NCI-H510A (cell line): Measurements from ENCODE around the gene LRP5.
A peak's percentile ranks its signal among the peaks of the same experiment; 100 is the strongest.
"Not testable (repeated sequence)": the region's sequence is repeated elsewhere in the genome, so short reads cannot be mapped to it uniquely, and the experiment has no call there.

Source experiments
- DNase-seq: peaks from one replicate; lab custom pipeline; 2025; lab: John Stamatoyannopoulos, UW

Gene LRP5

GRCh38 chr11:68423481-68423880 is 111.1 kb downstream of the LRP5 start:
- DNase-seq: no peak

DNA sequence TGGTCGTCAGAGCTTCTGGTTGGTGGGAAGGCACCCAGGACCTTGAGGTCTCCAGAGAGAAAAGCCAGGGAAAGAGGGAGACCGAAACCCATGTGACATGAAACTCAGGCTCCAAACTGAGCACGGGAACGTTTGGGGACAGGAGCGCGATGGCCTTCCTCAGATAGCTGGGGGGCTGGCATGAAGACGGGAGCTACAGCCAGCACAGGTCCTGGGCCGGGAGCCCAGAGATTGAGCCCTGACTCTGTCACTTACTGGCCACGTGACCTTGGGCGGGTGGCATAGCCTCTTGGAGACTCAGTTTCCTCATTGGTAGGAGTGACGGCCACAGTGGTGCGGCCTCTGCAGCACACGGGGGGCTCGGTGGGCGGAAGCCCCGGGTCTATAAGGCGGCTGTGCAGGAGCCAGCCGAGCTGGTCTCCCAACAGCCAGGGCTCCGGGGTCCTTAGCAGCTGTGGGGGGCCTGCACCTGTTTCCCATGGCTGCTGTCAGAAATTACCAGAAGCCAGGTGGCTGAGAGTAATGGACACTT is 111.8 kb downstream of the LRP5 start:
- DNase-seq: no peak

DNA sequence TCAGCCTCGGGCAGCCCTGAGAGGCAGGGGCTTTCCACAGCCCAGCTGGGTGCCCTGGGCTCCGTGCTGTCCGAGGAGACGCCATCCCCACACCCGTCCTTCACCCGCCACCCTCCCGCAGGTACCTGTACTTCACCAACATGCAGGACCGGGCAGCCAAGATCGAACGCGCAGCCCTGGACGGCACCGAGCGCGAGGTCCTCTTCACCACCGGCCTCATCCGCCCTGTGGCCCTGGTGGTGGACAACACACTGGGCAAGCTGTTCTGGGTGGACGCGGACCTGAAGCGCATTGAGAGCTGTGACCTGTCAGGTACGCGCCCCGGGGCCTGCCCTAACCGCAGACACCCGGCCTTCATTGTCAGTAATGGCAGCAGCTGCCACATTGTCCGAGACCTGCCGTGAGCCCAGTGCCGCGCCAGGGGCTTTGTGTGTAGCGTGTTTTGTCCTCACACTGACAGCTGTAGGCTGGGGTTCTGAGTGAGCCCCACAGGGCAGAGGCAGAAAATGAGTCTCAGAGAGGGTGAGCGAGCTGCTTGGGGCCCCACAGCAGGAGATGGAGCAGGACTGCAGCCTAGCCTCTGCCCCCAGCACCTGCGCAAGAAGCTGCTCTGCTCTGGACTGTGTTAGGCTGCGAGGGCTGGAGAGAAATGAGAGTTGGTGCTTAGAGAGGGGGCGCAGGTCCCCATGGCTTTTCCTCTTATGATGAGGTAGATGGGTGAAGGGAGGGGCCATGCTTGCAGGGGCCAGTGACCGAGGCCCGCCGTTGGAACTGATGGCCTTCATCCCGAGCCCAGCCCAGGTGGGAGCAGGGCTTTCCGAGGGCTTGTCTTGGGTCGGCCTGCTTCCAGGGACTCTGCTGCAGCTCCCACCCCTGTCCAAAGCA is 112.8 kb downstream of the LRP5 start:
- DNase-seq: no peak

DNA sequence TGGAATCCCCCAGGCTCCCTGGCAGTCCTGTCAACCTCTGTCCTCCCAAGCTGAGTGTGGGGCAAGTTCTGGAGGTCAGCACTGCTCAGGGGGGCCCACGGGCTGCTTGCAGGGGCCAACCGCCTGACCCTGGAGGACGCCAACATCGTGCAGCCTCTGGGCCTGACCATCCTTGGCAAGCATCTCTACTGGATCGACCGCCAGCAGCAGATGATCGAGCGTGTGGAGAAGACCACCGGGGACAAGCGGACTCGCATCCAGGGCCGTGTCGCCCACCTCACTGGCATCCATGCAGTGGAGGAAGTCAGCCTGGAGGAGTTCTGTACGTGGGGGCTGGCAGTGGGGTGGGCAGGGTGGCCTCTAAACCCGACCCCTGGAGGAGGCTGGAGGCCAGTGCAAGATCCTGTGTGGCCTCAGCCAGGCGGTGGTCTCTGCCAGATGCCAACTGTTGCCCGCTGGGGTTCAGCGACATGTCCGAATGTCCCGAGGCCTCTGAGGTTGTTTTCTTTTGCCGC is 113.5 kb downstream of the LRP5 start:
- no peak for DNase-seq

GRCh38 chr11:68429661-68430060 is 117.3 kb downstream of the LRP5 start:
- DNase-seq: no peak

GRCh38 chr11:68430384-68430783 is 118.0 kb downstream of the LRP5 start:
- no peak for DNase-seq

- peak; percentile 57 for DNase-seq
Measured at GRCh38 chr11:68430801-68431200, 118.4 kb downstream of the LRP5 start.

DNA sequence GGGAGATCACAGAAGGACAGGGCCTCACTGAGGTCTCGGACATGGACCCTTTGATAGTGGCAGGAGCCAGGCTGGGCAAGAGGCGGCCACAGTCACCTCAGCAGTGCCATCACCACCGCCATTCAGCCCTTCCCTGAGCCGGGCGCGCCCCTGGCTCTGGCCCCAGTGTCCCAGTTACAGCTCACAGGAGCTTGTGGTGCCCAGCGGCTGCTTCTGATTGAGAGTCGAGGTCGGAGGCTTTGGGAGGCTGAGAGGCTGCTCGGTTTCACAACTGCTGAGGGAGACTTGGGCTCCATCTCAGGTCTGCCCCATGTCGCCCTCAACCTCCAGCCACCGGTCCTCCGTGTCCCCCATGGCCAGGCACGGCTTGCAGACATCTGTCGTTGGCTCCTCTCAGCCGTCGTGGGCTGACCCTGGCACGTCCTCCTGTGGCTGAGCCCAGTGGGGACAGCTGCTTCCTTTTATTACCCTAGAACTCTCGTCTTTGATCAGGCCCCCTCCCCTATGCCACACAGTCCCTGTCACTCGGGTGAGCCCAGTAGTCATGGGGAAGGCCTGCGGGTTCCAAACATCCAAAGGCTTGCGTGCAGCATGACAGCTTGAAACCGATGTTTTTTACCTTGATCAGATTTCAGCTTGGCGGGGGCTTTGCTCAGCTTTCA is 119.7 kb downstream of the LRP5 start:
- DNase-seq: no peak

DNA sequence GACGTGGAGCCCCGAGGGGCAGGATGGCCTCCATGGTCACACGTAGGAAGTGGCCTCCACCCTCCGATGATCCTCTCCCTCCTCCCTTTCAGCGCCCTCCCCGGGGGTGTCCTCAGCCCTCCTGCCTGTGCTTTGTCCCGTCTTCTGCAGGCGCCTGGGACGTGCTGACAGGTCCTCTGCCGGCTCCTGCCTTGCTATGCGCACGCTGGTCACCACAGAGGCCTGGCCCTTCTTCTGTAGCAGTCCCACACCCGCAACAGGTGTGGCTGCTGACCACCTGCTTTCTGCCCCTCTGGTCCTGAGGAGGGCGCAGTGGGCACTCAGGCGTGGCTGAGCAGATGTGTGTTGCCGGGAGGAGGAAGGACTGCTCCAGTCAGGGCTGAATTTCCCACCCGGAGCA is 120.5 kb downstream of the LRP5 start:
- no peak for DNase-seq

- no peak for DNase-seq
Measured at GRCh38 chr11:68433541-68433940, 121.2 kb downstream of the LRP5 start.

GRCh38 chr11:68434159-68434558 is 121.8 kb downstream of the LRP5 start:
- not testable (repeated sequence) for DNase-seq

DNA sequence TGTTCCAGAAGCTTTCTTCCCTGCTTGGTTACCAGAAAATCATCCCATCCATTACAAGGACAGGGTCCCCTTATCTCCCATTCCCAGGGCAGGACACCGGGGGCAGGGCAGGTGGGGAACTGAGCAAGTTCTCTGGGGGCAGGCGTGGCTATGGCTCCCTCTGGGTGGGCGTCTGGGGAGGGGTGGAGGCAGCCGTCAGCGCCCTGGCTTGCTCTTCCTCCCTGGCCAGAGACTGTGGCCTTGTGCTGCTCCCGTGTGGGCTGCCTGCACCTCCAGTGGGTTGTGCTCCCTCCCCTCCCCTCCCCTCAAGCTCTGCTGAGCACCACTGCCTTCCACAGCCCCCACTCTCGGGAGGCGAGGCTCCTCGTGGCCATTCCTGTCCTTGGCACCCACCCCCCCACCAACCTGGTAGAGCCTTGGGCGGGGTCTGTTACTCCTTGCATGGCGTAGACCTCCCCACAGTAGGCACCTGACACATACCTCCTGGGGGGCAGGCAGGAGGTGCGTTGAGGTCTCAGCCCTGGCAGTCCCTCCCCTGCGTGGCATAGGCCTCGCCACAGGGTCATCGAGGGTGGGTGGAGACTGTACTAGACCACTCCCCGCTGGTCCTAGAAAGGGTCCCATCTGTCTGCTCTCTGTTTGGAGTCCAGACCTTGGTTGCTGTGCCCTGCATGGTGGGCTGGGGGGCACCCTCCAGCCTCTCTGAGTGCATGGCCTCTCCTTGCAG is 123.9 kb downstream of the LRP5 start:
- no peak for DNase-seq

DNA sequence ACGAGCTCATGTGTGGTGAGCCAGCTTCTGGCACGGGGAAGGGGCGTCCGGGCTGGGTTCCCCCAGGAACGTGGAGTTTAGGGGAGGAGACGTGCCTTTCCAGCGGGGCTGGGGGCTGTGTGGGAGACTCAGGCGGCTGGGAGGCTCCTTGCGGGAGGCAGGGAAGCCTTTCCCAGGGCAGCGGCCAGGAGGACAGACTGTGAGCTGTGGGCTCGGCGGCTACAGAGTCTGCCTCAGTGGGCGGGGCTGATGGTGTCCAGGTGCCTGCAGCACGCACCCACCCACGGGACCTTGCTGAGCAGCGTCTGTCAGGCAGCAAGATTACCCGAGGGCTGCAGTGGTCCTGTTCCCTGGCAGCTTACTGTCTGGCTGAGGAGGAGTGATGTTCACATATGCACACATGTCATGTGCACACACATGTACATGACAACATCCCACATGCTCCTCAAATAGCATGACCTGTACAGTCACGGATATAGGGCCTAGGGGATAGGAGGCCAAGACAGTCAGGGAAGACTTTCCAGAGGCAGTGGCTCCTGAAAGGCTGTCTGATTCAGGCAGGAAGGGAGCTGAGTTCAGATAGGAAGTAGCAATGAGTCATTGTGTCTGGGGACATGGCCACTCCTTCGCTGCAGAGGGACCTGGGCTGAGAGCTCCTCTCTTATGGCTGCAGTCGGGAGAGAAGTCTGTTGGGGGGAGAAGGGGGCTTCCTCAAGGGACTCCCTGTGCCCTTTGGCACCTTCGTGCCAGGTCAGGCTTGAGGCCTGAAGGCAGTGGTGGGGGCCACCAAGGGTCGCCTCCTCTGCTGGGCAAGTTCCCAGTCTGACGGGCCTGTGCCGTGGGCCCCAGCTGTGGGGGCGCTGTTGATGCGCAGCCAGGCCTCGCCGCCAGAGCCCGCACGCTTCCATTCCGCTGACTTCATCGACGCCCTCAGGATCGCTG is 124.9 kb downstream of the LRP5 start:
- no peak for DNase-seq

DNA sequence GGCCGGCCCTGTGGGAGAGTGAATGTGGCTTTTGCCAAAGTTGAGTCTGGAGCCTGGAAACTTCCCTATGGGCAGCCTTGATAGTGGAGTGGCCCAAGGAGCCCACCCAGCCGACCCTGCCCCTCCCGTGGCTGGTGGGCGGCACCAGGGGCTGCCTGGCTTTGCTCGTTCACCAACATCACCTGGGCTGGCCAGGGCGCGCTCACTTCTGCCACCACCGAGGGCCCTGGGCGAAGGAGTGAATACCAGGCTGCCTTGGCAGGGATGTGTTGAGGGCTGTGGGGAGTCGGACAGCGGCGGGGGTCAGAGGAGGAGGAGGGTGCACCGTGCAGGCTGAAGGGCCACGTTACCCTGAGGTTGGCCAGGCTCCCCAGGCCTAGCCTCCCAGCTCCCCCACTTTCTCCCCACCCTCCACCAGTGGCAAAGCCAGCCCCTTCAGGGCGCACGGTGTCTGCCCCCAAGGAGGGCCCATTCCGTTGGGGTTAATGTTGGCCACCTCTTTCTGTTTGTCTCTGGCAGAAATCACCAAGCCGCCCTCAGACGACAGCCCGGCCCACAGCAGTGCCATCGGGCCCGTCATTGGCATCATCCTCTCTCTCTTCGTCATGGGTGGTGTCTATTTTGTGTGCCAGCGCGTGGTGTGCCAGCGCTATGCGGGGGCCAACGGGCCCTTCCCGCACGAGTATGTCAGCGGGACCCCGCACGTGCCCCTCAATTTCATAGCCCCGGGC is 125.7 kb downstream of the LRP5 start:
- DNase-seq: no peak

- DNase-seq: no peak
Measured at GRCh38 chr11:68438658-68439259, 126.4 kb downstream of the LRP5 start.

GRCh38 chr11:68439355-68440065 is 127.1 kb downstream of the LRP5 start:
- DNase-seq: no peak

- DNase-seq: no peak
Measured at GRCh38 chr11:68440224-68440623, 127.8 kb downstream of the LRP5 start.

DNA sequence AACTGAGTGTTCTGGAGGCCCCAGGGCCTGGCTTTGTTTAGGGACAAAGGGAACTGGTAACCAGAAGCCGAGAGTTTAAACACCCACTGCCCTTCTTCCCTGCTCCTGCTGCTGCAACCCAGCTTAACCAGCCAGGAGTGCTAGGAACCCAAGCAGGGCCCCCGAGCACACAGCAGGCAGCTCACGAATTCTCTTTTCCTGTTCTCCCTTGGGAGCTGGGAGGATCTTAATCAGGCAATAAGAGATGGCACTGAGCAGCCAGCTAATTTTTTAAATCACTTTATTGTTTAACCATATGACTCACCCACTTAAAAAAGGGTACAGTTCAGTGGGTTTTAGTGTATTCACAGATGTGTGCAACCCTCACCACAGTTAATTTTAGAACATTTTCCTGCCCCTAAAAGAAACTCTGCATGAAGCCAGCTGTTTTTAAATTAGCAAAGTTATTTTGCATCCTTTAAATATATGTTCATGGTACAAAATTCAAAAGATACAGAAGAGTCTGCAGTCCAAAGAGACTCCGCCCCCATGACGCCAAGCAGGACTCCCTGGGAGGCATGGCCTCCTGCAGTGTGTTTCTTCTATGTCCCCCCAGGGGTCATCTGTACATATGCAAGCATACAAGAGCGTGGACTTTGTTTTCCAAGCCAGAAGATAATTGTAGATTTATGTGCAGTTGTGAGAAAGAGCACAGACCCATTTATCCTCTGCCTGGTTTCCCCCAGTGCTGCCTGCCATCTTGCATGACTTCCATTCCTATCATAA is 129.3 kb downstream of the LRP5 start:
- DNase-seq: no peak

GRCh38 chr11:68442433-68442832 is 130.0 kb downstream of the LRP5 start:
- DNase-seq: no peak
